NCI-H345 treated with DMSO at 0.1 percent for 48 hours (cell line): ENCODE measurements around the gene ARRDC4.

ENCODE experiments used
- DNase-seq: peaks from one replicate; lab custom pipeline; 2025; ENCODE audit not compliant: unreplicated experiment; lab: John Stamatoyannopoulos, UW

Gene ARRDC4

GRCh38 chr15:97960364-97961066 is at the start of gene ARRDC4:
Gene ARRDC4 (plus strand): TSS chr15:97960703. CDS start chr15:97960862, 159 bp downstream.
- peak; percentile 95 for DNase-seq

- no peak for DNase-seq
These were observed 45.8 kb upstream of the ARRDC4 start for GRCh38 chr15:97914711-97915110.

- DNase-seq: no peak
These were observed 45.2 kb upstream of the ARRDC4 start for GRCh38 chr15:97915261-97915660.

GRCh38 chr15:97921296-97921865 is 39.1 kb upstream of the ARRDC4 start:
- DNase-seq: no peak

- DNase-seq: no peak
These were observed 30.9 kb upstream of the ARRDC4 start for GRCh38 chr15:97929456-97930229.

GRCh38 chr15:97930230-97930629 is 30.3 kb upstream of the ARRDC4 start:
- no peak for DNase-seq

GRCh38 chr15:97931314-97931713 is 29.2 kb upstream of the ARRDC4 start:
- DNase-seq: no peak

GRCh38 chr15:97933589-97933988 is 26.9 kb upstream of the ARRDC4 start:
- DNase-seq: no peak

GRCh38 chr15:97940993-97941392 is 19.5 kb upstream of the ARRDC4 start:
- no peak for DNase-seq

GRCh38 chr15:97941572-97941971 is 18.9 kb upstream of the ARRDC4 start:
- no peak for DNase-seq

GRCh38 chr15:97944724-97945123 is 15.8 kb upstream of the ARRDC4 start:
- no peak for DNase-seq

- DNase-seq: no peak
These were observed 12.8 kb upstream of the ARRDC4 start for GRCh38 chr15:97947465-97948260.

- no peak for DNase-seq
These were observed 7.2 kb upstream of the ARRDC4 start for GRCh38 chr15:97953254-97953653.

- no peak for DNase-seq
These were observed 6.8 kb upstream of the ARRDC4 start for GRCh38 chr15:97953748-97954147.

- no peak for DNase-seq
These were observed 5.5 kb upstream of the ARRDC4 start for GRCh38 chr15:97955035-97955434.

- DNase-seq: no peak
These were observed 5.0 kb upstream of the ARRDC4 start for GRCh38 chr15:97955529-97955928.

GRCh38 chr15:97959724-97960363 is 659 bp upstream of the ARRDC4 start:
- DNase-seq: no peak

GRCh38 chr15:97961067-97961954 is 808 bp downstream of the ARRDC4 start:
- no peak for DNase-seq

- DNase-seq: no peak
These were observed 1.8 kb downstream of the ARRDC4 start for GRCh38 chr15:97962263-97962662.

- DNase-seq: no peak
These were observed 3.3 kb downstream of the ARRDC4 start for GRCh38 chr15:97963779-97964178.
